ENCODE results near the gene N4BP3. TPM values are rescaled to one million over a fixed set of nuclear protein-coding genes. Genes with fewer than 3 reads are reported as not detected.

The N4BP3 gene
- total RNA-seq, 1 donor from 2014 or later, result 1.8 TPM

GRCh38 chr5:178110511-178110910 lies 2.8 kb upstream of the N4BP3 start:
- DNase-seq, result no peak
- Histone ChIP-seq H3K27ac (replicated peaks) (no peak overlapping the region), H3K4me3 (no peak overlapping the region), H3K4me1 (peaks cover 26% of the 10 kb centered on the region), H3K27me3 (ENCODE audit: low read depth) (peaks cover 49% of the 10 kb centered on the region), H3K36me3 (no peaks in the 10 kb centered on the region), H3K9me3 (replicated peaks) (peaks cover 6% of the 10 kb centered on the region)
- intact Hi-C loops (cut with micrococcal nuclease), result no loop called here
- TF ChIP-seq CTCF (IDR thresholded peaks at IDR 0.05; ENCODE audit: borderline replicate concordance), result no peak

GRCh38 chr5:178111925-178112324 lies 1.4 kb upstream of the N4BP3 start:
- Histone ChIP-seq H3K36me3 (no peaks in the 10 kb centered on the region), H3K9me3 (replicated peaks) (peaks cover 6% of the 10 kb centered on the region), H3K27me3 (ENCODE audit: low read depth) (peaks cover 63% of the 10 kb centered on the region), H3K4me1 (peaks cover 32% of the 10 kb centered on the region), H3K27ac (replicated peaks) (no peak overlapping the region), H3K4me3 (no peak overlapping the region)
- intact Hi-C loops (cut with micrococcal nuclease), result no loop called here
- DNase-seq, result no peak
- no peak for TF ChIP-seq CTCF (IDR thresholded peaks at IDR 0.05; ENCODE audit: borderline replicate concordance)

- Histone ChIP-seq H3K36me3 (no peaks in the 10 kb centered on the region), H3K4me1 (peaks cover 38% of the 10 kb centered on the region), H3K9me3 (replicated peaks) (peaks cover 6% of the 10 kb centered on the region), H3K27ac (replicated peaks) (peak overlapping the region; percentile 90), H3K4me3 (peak overlapping the region; percentile 72), H3K27me3 (ENCODE audit: low read depth) (peaks cover 68% of the 10 kb centered on the region)
- DNase-seq, result no peak
- TF ChIP-seq CTCF (IDR thresholded peaks at IDR 0.05; ENCODE audit: borderline replicate concordance), result no peak
- intact Hi-C loops (cut with micrococcal nuclease), result no loop called here
These were observed 787 bp upstream of the N4BP3 start for GRCh38 chr5:178112545-178112944.

DNA sequence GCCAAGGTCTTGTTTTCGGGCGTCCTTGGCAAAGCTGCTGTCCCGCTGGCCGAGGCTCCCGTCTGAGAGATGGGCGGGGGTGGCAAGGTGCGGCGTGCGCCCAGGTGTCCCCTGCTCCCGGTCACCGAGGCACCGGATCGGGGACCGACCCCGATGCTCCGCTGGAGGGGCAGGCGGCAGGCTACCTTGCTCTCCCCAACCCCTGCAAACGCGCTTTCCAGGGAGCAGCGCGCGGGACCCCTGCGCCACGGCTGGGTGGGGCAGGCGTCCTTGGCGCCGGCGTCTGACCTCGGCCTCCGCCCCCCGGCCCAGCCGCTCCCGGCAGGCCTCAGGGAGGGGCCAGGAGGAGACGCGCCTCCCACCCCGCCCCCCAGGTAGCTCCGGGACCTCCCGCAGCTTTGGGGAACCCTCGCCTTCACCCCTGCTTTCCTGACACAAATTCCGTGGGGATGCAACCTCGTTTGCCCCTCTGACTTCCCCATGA lies 551 bp downstream of the N4BP3 start:
- Histone ChIP-seq H3K4me3 (peak overlapping the region; percentile 72), H3K27me3 (ENCODE audit: low read depth) (peaks cover 78% of the 10 kb centered on the region), H3K9me3 (replicated peaks) (peaks cover 6% of the 10 kb centered on the region), H3K27ac (replicated peaks) (peak overlapping the region; percentile 90), H3K4me1 (peaks cover 49% of the 10 kb centered on the region), H3K36me3 (no peaks in the 10 kb centered on the region)
- intact Hi-C loops (cut with micrococcal nuclease), result no loop called here
- no peak for DNase-seq
- TF ChIP-seq CTCF (IDR thresholded peaks at IDR 0.05; ENCODE audit: borderline replicate concordance), result no peak

- no peak for TF ChIP-seq CTCF (IDR thresholded peaks at IDR 0.05; ENCODE audit: borderline replicate concordance)
- Histone ChIP-seq H3K27ac (replicated peaks) (peak overlapping the region; percentile 90), H3K9me3 (replicated peaks) (peaks cover 6% of the 10 kb centered on the region), H3K36me3 (no peaks in the 10 kb centered on the region), H3K27me3 (ENCODE audit: low read depth) (peaks cover 78% of the 10 kb centered on the region), H3K4me1 (peaks cover 49% of the 10 kb centered on the region), H3K4me3 (peak overlapping the region; percentile 72)
- intact Hi-C loops (cut with micrococcal nuclease), result no loop called here
- no peak for DNase-seq
These were observed 1.2 kb downstream of the N4BP3 start for GRCh38 chr5:178114325-178115135.
